HL-60 (cell line): Measurements from ENCODE around the gene WFDC5.

Experiments used
- DNase-seq, 2 experiments: peaks; one replicate each; pipeline ENCODE4 v3.0.0-alpha.2; 2010 to 2020; ENCODE audit warnings: low read depth in 1 of 2, low spot score in 1 of 2
- H3K27ac ChIP-seq: fragments of 250-450 bp; sonication (Bioruptor Pico); replicated peaks from 2 replicates; pipeline ENCODE4 v1.5.1; 2020; ENCODE audit warnings: mild to moderate bottlenecking, moderate library complexity
- H3K27me3 ChIP-seq: fragments of 250-450 bp; sonication (Bioruptor Pico); 2 replicates; pipeline ENCODE4 v1.5.1; 2021; ENCODE audit warnings: mild to moderate bottlenecking, moderate library complexity; ENCODE audit not compliant: insufficient read depth, poor library complexity, severe bottlenecking
- H3K4me3 ChIP-seq: replicated peaks from 2 replicates; pipeline ENCODE4 v1.5.1; 2011; ENCODE audit warnings: mild to moderate bottlenecking, control low read depth, low read length; ENCODE audit not compliant: insufficient read depth
- GABPA ChIP-seq: IDR thresholded peaks from 2 replicates; pipeline ENCODE4 v1.6.1; 2012; ENCODE audit warnings: low read depth
- POLR2AphosphoS5 ChIP-seq: IDR thresholded peaks from 2 replicates; pipeline ENCODE4 v1.6.1; 2012; ENCODE audit warnings: low read depth
- REST ChIP-seq: IDR thresholded peaks from 2 replicates; pipeline ENCODE4 v1.6.1; 2012; ENCODE audit warnings: low read depth; ENCODE audit not compliant: insufficient replicate concordance
- SPI1 ChIP-seq: IDR thresholded peaks from 2 replicates; pipeline ENCODE4 v1.6.1; 2012; ENCODE audit warnings: low read depth, mild to moderate bottlenecking, borderline replicate concordance
- TF ChIP-seq, protein P1 (sequence below): IDR thresholded peaks from one replicate; pipeline ENCODE4 v1.5.1; 2011; ENCODE audit warnings: low read length, control low read depth, inconsistent platforms; ENCODE audit not compliant: insufficient read depth

Gene WFDC5

GRCh38 chr20:45113865-45114264 lies 1.1 kb downstream of the WFDC5 start:
- H3K4me3 ChIP-seq = no peak overlapping the region
- peaks cover 3% of the 10 kb centered on the region for H3K27me3 ChIP-seq
- no peak overlapping the region for H3K27ac ChIP-seq
- no peak for DNase-seq
- TF ChIP-seq REST = no peak
- no peak for TF ChIP-seq SPI1
- no peak for TF ChIP-seq GABPA
- no peak for TF ChIP-seq POLR2AphosphoS5
- TF ChIP-seq, protein P1, sequence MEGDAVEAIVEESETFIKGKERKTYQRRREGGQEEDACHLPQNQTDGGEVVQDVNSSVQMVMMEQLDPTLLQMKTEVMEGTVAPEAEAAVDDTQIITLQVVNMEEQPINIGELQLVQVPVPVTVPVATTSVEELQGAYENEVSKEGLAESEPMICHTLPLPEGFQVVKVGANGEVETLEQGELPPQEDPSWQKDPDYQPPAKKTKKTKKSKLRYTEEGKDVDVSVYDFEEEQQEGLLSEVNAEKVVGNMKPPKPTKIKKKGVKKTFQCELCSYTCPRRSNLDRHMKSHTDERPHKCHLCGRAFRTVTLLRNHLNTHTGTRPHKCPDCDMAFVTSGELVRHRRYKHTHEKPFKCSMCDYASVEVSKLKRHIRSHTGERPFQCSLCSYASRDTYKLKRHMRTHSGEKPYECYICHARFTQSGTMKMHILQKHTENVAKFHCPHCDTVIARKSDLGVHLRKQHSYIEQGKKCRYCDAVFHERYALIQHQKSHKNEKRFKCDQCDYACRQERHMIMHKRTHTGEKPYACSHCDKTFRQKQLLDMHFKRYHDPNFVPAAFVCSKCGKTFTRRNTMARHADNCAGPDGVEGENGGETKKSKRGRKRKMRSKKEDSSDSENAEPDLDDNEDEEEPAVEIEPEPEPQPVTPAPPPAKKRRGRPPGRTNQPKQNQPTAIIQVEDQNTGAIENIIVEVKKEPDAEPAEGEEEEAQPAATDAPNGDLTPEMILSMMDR = no peak

- Histone ChIP-seq H3K27me3 (peaks cover 3% of the 10 kb centered on the region), H3K27ac (no peak overlapping the region), H3K4me3 (no peak overlapping the region)
- no peak for DNase-seq
- TF ChIP-seq REST (no peak), GABPA (no peak), POLR2AphosphoS5 (no peak), SPI1 (no peak)
- TF ChIP-seq, protein P1 = no peak
Observed at GRCh38 chr20:45112754-45113153, 2.2 kb downstream of the WFDC5 start.

DNA sequence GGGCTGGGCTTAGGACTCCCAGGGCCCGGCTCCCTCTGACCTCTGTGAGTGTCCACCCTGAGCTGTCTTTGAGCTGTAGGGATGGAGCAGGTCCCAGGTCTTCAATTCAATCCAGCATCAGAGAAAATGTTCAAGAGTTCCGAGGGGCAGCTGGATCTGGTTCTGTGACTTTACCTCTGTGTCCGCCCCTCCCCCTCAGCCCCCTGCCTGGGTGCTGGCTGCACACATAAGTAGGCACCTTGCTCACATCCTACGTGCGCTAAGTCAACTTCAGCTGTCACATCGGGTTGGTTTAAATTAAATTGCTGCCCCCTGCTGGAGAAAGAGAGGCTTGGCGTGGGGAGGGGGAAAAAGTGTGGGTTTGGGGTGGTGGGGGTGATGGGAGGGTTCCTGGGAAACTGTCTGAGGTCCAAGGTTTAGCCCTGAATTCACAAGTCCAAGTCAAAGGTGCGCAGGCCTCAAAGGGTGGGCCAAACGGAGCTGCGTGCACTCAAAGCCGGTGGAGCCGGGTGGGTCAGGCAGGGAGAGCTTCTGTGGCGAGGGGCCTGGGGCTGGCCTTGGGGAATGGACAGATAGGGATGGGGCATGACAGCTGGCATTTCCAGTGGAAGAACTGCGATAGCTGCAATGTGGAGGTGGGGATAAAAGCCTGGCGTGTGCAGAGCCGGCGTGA lies 3.0 kb downstream of the WFDC5 start:
- DNase-seq = peak in 1 of 2 experiments; percentile 19
- H3K27me3 ChIP-seq = peaks cover 3% of the 10 kb centered on the region
- H3K4me3 ChIP-seq = no peak overlapping the region
- no peak overlapping the region for H3K27ac ChIP-seq
- TF ChIP-seq, protein P1 = peak; percentile 19
- TF ChIP-seq REST (no peak), SPI1 (no peak), GABPA (no peak), POLR2AphosphoS5 (no peak)
